GM12865 (cell line): ENCODE data around the gene PSMC3IP.
A peak's percentile ranks its signal among the peaks of the same experiment; 100 is the strongest.

Source experiments
- DNase-seq: peaks from one replicate; pipeline ENCODE4 v3.0.0; 2010; ENCODE audit warnings: low read depth
- H3K4me3 ChIP-seq: 2 replicates; pipeline ENCODE4 v1.5.1; 2011; ENCODE audit warnings: mild to moderate bottlenecking, low read depth, low read length, control low read depth
- TF ChIP-seq, protein P1 (sequence below): IDR thresholded peaks from 2 replicates; pipeline ENCODE4 v1.5.1; 2011; ENCODE audit warnings: low read length, control low read depth, low read depth, inconsistent platforms; ENCODE audit not compliant: insufficient read depth; ENCODE audit errors: missing control alignments

Gene PSMC3IP

GRCh38 chr17:42563950-42564349 lies 13.6 kb downstream of the PSMC3IP start:
- H3K4me3 ChIP-seq = no peak overlapping the region; the same call in 1 of the 2 replicates
- no peak for DNase-seq
- TF ChIP-seq, protein P1, sequence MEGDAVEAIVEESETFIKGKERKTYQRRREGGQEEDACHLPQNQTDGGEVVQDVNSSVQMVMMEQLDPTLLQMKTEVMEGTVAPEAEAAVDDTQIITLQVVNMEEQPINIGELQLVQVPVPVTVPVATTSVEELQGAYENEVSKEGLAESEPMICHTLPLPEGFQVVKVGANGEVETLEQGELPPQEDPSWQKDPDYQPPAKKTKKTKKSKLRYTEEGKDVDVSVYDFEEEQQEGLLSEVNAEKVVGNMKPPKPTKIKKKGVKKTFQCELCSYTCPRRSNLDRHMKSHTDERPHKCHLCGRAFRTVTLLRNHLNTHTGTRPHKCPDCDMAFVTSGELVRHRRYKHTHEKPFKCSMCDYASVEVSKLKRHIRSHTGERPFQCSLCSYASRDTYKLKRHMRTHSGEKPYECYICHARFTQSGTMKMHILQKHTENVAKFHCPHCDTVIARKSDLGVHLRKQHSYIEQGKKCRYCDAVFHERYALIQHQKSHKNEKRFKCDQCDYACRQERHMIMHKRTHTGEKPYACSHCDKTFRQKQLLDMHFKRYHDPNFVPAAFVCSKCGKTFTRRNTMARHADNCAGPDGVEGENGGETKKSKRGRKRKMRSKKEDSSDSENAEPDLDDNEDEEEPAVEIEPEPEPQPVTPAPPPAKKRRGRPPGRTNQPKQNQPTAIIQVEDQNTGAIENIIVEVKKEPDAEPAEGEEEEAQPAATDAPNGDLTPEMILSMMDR = no peak

- DNase-seq = no peak
- TF ChIP-seq, protein P1 = no peak
- peak overlapping the region; percentile 87 for H3K4me3 ChIP-seq
These were observed 14.0 kb downstream of the PSMC3IP start for GRCh38 chr17:42563543-42563942.

DNA sequence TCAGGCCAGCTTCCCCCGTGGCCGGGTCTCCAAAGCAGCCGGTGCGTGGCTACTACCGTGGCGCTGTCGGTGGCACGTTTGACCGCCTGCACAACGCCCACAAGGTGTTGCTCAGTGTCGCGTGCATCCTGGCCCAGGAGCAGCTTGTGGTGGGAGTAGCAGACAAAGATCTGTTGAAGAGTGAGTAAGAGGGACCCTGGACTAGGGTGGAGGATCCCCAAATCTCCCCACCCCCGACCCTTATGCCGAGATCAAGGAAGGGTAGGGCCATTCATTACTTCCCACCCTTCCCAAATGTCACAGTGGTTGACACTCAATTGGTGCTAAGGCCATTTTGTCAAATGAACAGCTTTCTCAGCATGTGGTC lies 14.4 kb downstream of the PSMC3IP start:
- TF ChIP-seq, protein P1 = no peak
- peak; percentile 62 for DNase-seq
- peak overlapping the region; percentile 87 for H3K4me3 ChIP-seq

GRCh38 chr17:42562388-42563142 lies 15.0 kb downstream of the PSMC3IP start:
- DNase-seq = no peak
- TF ChIP-seq, protein P1 = no peak
- H3K4me3 ChIP-seq = peak overlapping the region; percentile 87

DNA sequence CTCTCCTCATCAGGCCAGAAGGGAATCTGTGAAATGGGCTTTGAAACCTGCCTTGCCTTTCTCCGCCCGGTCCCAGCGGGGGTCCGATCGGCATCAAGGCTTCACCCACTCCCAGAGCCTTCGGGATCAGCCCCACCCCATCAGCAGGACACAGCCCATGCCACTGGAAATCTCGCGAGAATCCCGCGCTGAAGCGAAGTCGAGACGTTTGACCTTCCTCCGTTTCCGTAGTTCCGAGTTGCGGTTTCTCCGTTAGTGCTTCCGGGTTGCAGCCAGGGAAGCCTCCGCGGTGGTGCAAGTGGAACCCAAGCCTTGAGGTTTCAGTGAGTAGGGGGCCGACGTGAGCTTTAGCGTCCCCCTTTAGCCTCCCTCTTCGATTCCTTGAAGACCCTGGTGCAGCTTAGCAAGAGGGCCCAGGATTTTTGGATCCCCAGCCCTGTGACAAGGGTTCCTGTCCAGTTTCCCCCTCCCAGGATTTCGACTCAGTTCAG lies 15.6 kb downstream of the PSMC3IP start, which contains the start of gene COASY:
Gene COASY (plus strand): TSS at position 252 of the 491 bp plus-strand sequence. CDS start 475 bp downstream, outside the sequence.
- H3K4me3 ChIP-seq = peak within 1 kb of the TSS; percentile 87
- peak; percentile 98 for DNase-seq
- TF ChIP-seq, protein P1 = no peak

GRCh38 chr17:42560246-42560645 lies 17.3 kb downstream of the PSMC3IP start:
- no peak overlapping the region for H3K4me3 ChIP-seq
- TF ChIP-seq, protein P1 = no peak
- DNase-seq = no peak
